GM19023 (cell line): ENCODE data around the gene TNFSF8.

Experiments
- ATAC-seq: cut with Tn5 transposase; IDR thresholded peaks from one replicate; pipeline ENCODE4 v1.9.1; 2021; ENCODE audit warnings: mild to moderate bottlenecking, moderate library complexity; ENCODE audit not compliant: unreplicated experiment

Gene TNFSF8

GRCh38 chr9:114878879-114879564, 51.4 kb downstream of the TNFSF8 start:
- ATAC-seq, result no peak

GRCh38 chr9:114869845-114870244, 60.5 kb downstream of the TNFSF8 start:
- ATAC-seq, result no peak

GRCh38 chr9:114869378-114869777, 61.0 kb downstream of the TNFSF8 start:
- ATAC-seq, result no peak

- no peak for ATAC-seq
Measured at GRCh38 chr9:114867327-114867726, 63.1 kb downstream of the TNFSF8 start.

- ATAC-seq, result no peak
Measured at GRCh38 chr9:114864471-114864870, 65.9 kb downstream of the TNFSF8 start.

GRCh38 chr9:114861922-114862605, 68.3 kb downstream of the TNFSF8 start:
- ATAC-seq, result no peak

- ATAC-seq, result no peak
Measured at GRCh38 chr9:114861273-114861672, 69.1 kb downstream of the TNFSF8 start.

- no peak for ATAC-seq
Measured at GRCh38 chr9:114860187-114860586, 70.2 kb downstream of the TNFSF8 start.

GRCh38 chr9:114856942-114857315, 73.5 kb downstream of the TNFSF8 start:
- no peak for ATAC-seq

GRCh38 chr9:114856215-114856941, 74.0 kb downstream of the TNFSF8 start:
- ATAC-seq, result no peak

- ATAC-seq, result no peak
Measured at GRCh38 chr9:114855488-114855887, 74.9 kb downstream of the TNFSF8 start.

- no peak for ATAC-seq
Measured at GRCh38 chr9:114854736-114855355, 75.5 kb downstream of the TNFSF8 start.

GRCh38 chr9:114853071-114853855, 77.1 kb downstream of the TNFSF8 start:
- ATAC-seq, result no peak

- no peak for ATAC-seq
Measured at GRCh38 chr9:114852050-114852594, 78.3 kb downstream of the TNFSF8 start.

GRCh38 chr9:114851306-114851705, 79.1 kb downstream of the TNFSF8 start:
- ATAC-seq, result no peak
